Bronchus fibroblast of lung (primary cell): ENCODE data around the gene PPP2R3B. TPM values are rescaled to one million over a fixed set of nuclear protein-coding genes. Genes with fewer than 3 reads are reported as not detected.

ENCODE experiments used
- total RNA-seq: library from RNA; depleted of rRNA; stranded (reverse); fragments of >200 nt; gene quantifications from 2 replicates; pipeline ENCODE4 v1.2.3, GENCODE V29; 2015

PPP2R3B gene, protein sequence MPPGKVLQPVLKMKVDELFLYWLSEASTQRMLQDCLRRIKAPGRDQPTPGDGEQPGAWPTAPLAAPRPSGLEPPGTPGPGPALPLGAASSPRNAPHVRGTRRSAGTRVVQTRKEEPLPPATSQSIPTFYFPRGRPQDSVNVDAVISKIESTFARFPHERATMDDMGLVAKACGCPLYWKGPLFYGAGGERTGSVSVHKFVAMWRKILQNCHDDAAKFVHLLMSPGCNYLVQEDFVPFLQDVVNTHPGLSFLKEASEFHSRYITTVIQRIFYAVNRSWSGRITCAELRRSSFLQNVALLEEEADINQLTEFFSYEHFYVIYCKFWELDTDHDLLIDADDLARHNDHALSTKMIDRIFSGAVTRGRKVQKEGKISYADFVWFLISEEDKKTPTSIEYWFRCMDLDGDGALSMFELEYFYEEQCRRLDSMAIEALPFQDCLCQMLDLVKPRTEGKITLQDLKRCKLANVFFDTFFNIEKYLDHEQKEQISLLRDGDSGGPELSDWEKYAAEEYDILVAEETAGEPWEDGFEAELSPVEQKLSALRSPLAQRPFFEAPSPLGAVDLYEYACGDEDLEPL
- total RNA-seq, result 15.5 and 18.8 TPM in 2 replicates

DNA sequence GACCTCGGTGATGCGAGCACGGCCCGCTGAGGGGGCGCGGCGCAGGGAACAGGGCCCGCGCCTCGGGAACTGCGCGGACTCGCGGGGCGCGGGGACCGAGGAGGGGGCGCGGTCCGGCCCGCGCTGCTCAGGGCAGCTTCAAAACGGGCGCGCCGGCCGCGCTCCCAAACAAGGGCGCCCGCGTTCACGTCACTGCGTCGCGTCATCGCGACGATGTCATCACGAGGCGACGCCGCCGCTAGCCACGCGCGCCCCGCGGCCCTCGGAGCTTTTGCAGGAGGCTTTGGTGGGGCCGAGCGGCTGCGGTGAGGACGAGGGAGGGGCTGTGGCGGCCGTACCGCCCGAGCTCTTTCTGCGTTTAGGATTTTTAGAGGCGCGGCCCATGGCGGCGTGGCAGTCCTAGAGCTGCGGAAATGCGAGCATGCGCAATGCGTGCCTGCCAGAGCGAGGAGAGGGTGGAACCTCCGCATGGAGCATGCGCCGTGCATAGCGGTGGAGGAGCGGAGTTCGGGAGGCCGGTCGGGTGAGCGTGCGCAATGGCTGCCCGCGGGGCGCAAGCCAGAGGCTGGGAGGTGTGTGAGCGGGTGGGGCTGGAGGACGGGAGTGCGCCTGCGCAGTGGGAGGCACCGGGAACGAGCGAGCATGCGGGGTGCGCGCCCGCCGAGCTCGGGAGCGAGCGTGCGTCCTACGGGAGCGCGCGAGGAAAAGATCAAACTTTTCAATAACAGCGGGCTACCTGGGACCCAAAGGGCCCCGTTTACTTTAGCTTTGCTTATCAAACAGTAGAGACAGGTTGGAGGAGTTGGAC is at the start of gene PPP2R3B:
TSS of gene PPP2R3B (minus strand) at position 140 of the 808 bp plus-strand sequence. CDS start 216 bp downstream, outside the sequence.

DNA sequence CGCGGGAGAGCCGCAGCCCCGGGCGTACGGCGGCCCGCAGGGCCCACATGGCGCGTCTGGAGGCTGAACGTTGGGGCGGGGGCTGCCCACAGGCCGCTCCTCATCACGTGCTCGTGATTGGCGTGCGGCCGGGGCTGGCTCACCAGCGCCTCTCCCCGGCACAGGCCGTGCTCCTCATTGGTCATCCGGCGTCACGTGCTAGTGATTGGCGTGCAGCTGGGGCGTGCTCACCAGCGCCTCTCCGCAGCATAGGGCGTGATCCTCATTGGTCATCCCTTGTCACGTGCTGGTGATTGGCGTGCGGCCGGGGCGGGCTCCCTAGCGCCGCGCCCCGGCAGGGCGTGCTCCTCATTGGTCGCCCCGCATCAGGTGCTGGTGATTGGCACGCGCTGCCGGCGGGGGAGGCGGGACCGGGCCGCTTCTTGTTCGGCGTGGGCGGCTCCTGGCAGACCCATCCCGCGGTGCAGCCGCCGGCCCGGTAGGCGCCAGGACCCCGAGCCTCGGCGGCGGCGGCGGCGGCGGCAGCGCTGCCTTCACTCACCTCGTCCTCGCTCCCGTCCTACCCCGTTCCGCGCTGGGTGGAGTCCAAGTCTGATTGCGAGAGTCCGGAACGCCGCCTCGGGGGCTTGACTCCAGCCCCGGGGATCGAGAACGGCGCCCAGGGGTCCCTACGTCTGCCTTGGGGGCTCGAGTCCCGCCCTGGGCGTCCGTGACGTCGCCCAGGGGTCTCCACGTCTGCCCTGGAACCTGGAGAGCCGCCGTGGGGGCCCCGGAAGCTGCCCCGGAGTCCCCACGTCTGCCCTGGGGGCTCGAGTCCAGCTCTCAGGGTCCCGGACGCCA is 67.7 kb downstream of the PPP2R3B start, which contains the start of gene GTPBP6:
TSS of gene GTPBP6 (minus strand) at position 58 of the 840 bp plus-strand sequence. CDS start at position 49, 9 bp downstream.

Other genes starting within 250 kb of the PPP2R3B start
- gene PLCXD1, start 105.5 kb downstream of the PPP2R3B start, total RNA-seq, result 29.1 and 30.0 TPM in 2 replicates
- gene GTPBP6, start 68.1 kb downstream of the PPP2R3B start, total RNA-seq, result 66.1 and 68.7 TPM in 2 replicates
- not detected in 2 replicates for gene SHOX, start 243.9 kb upstream of the PPP2R3B start, total RNA-seq